Chondrocyte (in vitro differentiated cells): ENCODE results near the gene RETREG2. TPM values are rescaled to one million over a fixed set of nuclear protein-coding genes. Genes with fewer than 3 reads are reported as not detected.

Experiments used
- DNase-seq: peaks from one replicate; pipeline ENCODE4 v3.0.0; 2021; ENCODE audit warnings: mixed read lengths, low spot score
- H3K27ac Mint-ChIP-seq: one replicate; pipeline ENCODE4 v1.8.0; 2021; ENCODE audit warnings: mild to moderate bottlenecking, moderate library complexity, mixed read lengths; ENCODE audit not compliant: unreplicated experiment
- H3K27me3 Mint-ChIP-seq: 2 replicates; pipeline ENCODE4 v1.8.0; 2021; ENCODE audit warnings: low read depth, mixed read lengths
- H3K36me3 Mint-ChIP-seq: 2 replicates; pipeline ENCODE4 v1.8.0; 2021; ENCODE audit warnings: low read depth, mixed read lengths
- H3K4me1 Mint-ChIP-seq: 2 replicates; pipeline ENCODE4 v1.8.0; 2021; ENCODE audit warnings: low read depth, mild to moderate bottlenecking, mixed read lengths
- H3K4me3 Mint-ChIP-seq: one replicate; pipeline ENCODE4 v1.8.0; 2021; ENCODE audit warnings: mild to moderate bottlenecking, moderate library complexity, mixed read lengths; ENCODE audit not compliant: unreplicated experiment
- H3K9me3 Mint-ChIP-seq: 2 replicates; pipeline ENCODE4 v1.8.0; 2021; ENCODE audit warnings: low read depth, mixed read lengths
- CTCF ChIP-seq: fragments of 200-600 bp; sonication (generic); IDR thresholded peaks from 2 replicates; pipeline ENCODE4 v1.5.0; 2021; ENCODE audit warnings: antibody characterized with exemption, mild to moderate bottlenecking, moderate library complexity
- total RNA-seq: library from RNA; stranded (reverse); gene quantifications from 3 replicates; pipeline ENCODE4 v1.2.1, GENCODE V29; 2021

Gene RETREG2
- total RNA-seq, 1 donor from 2014 or later: 88.0 TPM

GRCh38 chr2:219229305-219230058 lies 51.4 kb downstream of the RETREG2 start, which contains the start of the genes ANKZF1 and ATG9A:
TSS of gene ANKZF1 (plus strand) at chr2:219229806. CDS start at chr2:219230258, 452 bp downstream.
TSS of gene ATG9A (minus strand) at chr2:219229636. CDS start at chr2:219228024, 1,612 bp downstream.
- DNase-seq: peak; percentile 98
- no peak for TF ChIP-seq CTCF
- no peaks in the 10 kb centered on the region for H3K27me3 Mint-ChIP-seq
- peaks cover 24% of the 10 kb centered on the region for H3K36me3 Mint-ChIP-seq
- peak within 1 kb of the TSS; percentile 97 for H3K27ac Mint-ChIP-seq
- H3K4me3 Mint-ChIP-seq: peak within 1 kb of the TSS; percentile 92
- no peaks in the 10 kb centered on the region for H3K9me3 Mint-ChIP-seq
- peaks cover 35% of the 10 kb centered on the region for H3K4me1 Mint-ChIP-seq

- Mint-ChIP-seq H3K4me3 (peak overlapping the region; percentile 92), H3K4me1 (peaks cover 35% of the 10 kb centered on the region), H3K27ac (peak overlapping the region; percentile 97), H3K27me3 (no peaks in the 10 kb centered on the region), H3K9me3 (no peaks in the 10 kb centered on the region), H3K36me3 (peaks cover 23% of the 10 kb centered on the region)
- no peak for DNase-seq
- no peak for TF ChIP-seq CTCF
These were observed 52.0 kb downstream of the RETREG2 start for GRCh38 chr2:219230059-219230540.

- peaks cover 30% of the 10 kb centered on the region for H3K36me3 Mint-ChIP-seq
- H3K27me3 Mint-ChIP-seq: no peaks in the 10 kb centered on the region
- no peaks in the 10 kb centered on the region for H3K9me3 Mint-ChIP-seq
- no peak for TF ChIP-seq CTCF
- no peak for DNase-seq
- peaks cover 13% of the 10 kb centered on the region for H3K4me1 Mint-ChIP-seq
- no peak overlapping the region for H3K27ac Mint-ChIP-seq
- no peak overlapping the region for H3K4me3 Mint-ChIP-seq
These were observed 56.3 kb downstream of the RETREG2 start for GRCh38 chr2:219234331-219234730.

Other genes with a start within 250 kb of the RETREG2 start
- 0.22 to 0.36 TPM in 2 of 3 replicates, not detected in the other for gene CDK5R2, start 218.6 kb upstream of the RETREG2 start, total RNA-seq
- not detected in 3 replicates for gene FEV, start 193.1 kb upstream of the RETREG2 start, total RNA-seq
- not detected in 3 replicates for gene CRYBA2, start 184.9 kb upstream of the RETREG2 start, total RNA-seq
- gene CFAP65, start 136.8 kb upstream of the RETREG2 start, total RNA-seq: not detected in 3 replicates
- 0.19 TPM in 1 of 3 replicates, not detected in the others for gene IHH, start 117.4 kb upstream of the RETREG2 start, total RNA-seq
- gene NHEJ1, start 17.5 kb upstream of the RETREG2 start, total RNA-seq: 7.3 to 13.3 TPM (median 12.7 TPM) in 3 replicates
- 2.0 to 2.7 TPM (median 2.4 TPM) in 3 replicates for gene SLC23A3, start 8.2 kb upstream of the RETREG2 start, total RNA-seq
- 36.1 to 46.3 TPM (median 43.1 TPM) in 3 replicates for gene CNPPD1, start 1.4 kb upstream of the RETREG2 start, total RNA-seq
- 28.6 to 29.8 TPM (median 29.3 TPM) in 3 replicates for gene ZFAND2B, start 28.5 kb downstream of the RETREG2 start, total RNA-seq
- 27.1 to 39.0 TPM (median 27.4 TPM) in 3 replicates for gene ABCB6, start 40.7 kb downstream of the RETREG2 start, total RNA-seq
- gene ATG9A, start 51.4 kb downstream of the RETREG2 start, total RNA-seq: 75.2 to 82.8 TPM (median 75.5 TPM) in 3 replicates
- 27.9 to 38.0 TPM (median 35.9 TPM) in 3 replicates for gene ANKZF1, start 51.5 kb downstream of the RETREG2 start, total RNA-seq
- gene GLB1L, start 67.2 kb downstream of the RETREG2 start, total RNA-seq: 2.9 to 7.3 TPM (median 3.0 TPM) in 3 replicates
- 24.4 to 32.0 TPM (median 25.9 TPM) in 3 replicates for gene STK16, start 67.2 kb downstream of the RETREG2 start, total RNA-seq
- not detected in 3 replicates for gene TUBA4B, start 75.0 kb downstream of the RETREG2 start, total RNA-seq
- 9.4 to 19.7 TPM (median 11.5 TPM) in 3 replicates for gene TUBA4A, start 75.6 kb downstream of the RETREG2 start, total RNA-seq
- gene DNAJB2, start 101.1 kb downstream of the RETREG2 start, total RNA-seq: 50.7 to 55.6 TPM (median 55.0 TPM) in 3 replicates
- 0.67 to 0.87 TPM (median 0.80 TPM) in 3 replicates for gene PTPRN, start 131.1 kb downstream of the RETREG2 start, total RNA-seq
- not detected in 3 replicates for gene RESP18, start 154.5 kb downstream of the RETREG2 start, total RNA-seq
- 42.3 to 47.9 TPM (median 43.5 TPM) in 3 replicates for gene DNPEP, start 209.6 kb downstream of the RETREG2 start, total RNA-seq
- gene DES, start 240.1 kb downstream of the RETREG2 start, total RNA-seq: 0.70 to 19.8 TPM (median 15.5 TPM) in 3 replicates